Neural crest cell (in vitro differentiated cells): Measurements from ENCODE around the gene RTF1. TPM values are rescaled to one million over a fixed set of nuclear protein-coding genes. Genes with fewer than 3 reads are reported as not detected.

ENCODE experiments used
- DNase-seq: peaks from one replicate; pipeline ENCODE4 v3.0.0; 2021; ENCODE audit warnings: low read depth, mixed read lengths, low spot score
- H3K27ac Mint-ChIP-seq: one replicate; pipeline ENCODE4 v1.8.0; 2021; ENCODE audit warnings: mild to moderate bottlenecking, mixed read lengths; ENCODE audit not compliant: unreplicated experiment
- H3K27me3 Mint-ChIP-seq: 2 replicates; pipeline ENCODE4 v1.8.0; 2021; ENCODE audit warnings: low read depth, mild to moderate bottlenecking, mixed read lengths
- H3K36me3 Mint-ChIP-seq: 2 replicates; pipeline ENCODE4 v1.8.0; 2021; ENCODE audit warnings: low read depth, mild to moderate bottlenecking, mixed read lengths
- H3K4me1 Mint-ChIP-seq: 2 replicates; pipeline ENCODE4 v1.8.0; 2021; ENCODE audit warnings: mixed read lengths
- H3K4me3 Mint-ChIP-seq: one replicate; pipeline ENCODE4 v1.8.0; 2021; ENCODE audit warnings: mild to moderate bottlenecking, mixed read lengths
- H3K9me3 Mint-ChIP-seq: 2 replicates; pipeline ENCODE4 v1.8.0; 2021; ENCODE audit warnings: mixed read lengths
- CTCF ChIP-seq: fragments of 200-600 bp; sonication (generic); conservative IDR thresholded peaks from 2 replicates; pipeline ENCODE4 v1.5.0; 2021; ENCODE audit warnings: antibody characterized with exemption, mild to moderate bottlenecking
- total RNA-seq: library from RNA; stranded (reverse); gene quantifications from 2 replicates; pipeline ENCODE4 v1.2.1, GENCODE V29; 2021

The RTF1 gene
- total RNA-seq, 1 donor from 2014 or later: 66.3 TPM

GRCh38 chr15:41484937-41485625, 68.2 kb downstream of the RTF1 start:
- DNase-seq: no peak
- no peak overlapping the region for H3K4me3 Mint-ChIP-seq

GRCh38 chr15:41486286-41486685, 69.4 kb downstream of the RTF1 start:
- H3K4me1 Mint-ChIP-seq: peaks cover 9% of the 10 kb centered on the region
- no peak for TF ChIP-seq CTCF
- peaks cover 24% of the 10 kb centered on the region for H3K36me3 Mint-ChIP-seq
- no peaks in the 10 kb centered on the region for H3K9me3 Mint-ChIP-seq
- no peak overlapping the region for H3K4me3 Mint-ChIP-seq
- H3K27me3 Mint-ChIP-seq: peaks cover 6% of the 10 kb centered on the region
- H3K27ac Mint-ChIP-seq: no peak overlapping the region
- no peak for DNase-seq

More at GRCh38 chr15:41484937-41485625, 68.2 kb downstream of the RTF1 start:
- TF ChIP-seq CTCF: no peak
- H3K27ac Mint-ChIP-seq: no peak overlapping the region
- H3K27me3 Mint-ChIP-seq: no peaks in the 10 kb centered on the region
- H3K36me3 Mint-ChIP-seq: peaks cover 34% of the 10 kb centered on the region
- H3K9me3 Mint-ChIP-seq: no peaks in the 10 kb centered on the region
- peaks cover 5% of the 10 kb centered on the region for H3K4me1 Mint-ChIP-seq

GRCh38 chr15:41487381-41487780, 70.5 kb downstream of the RTF1 start:
- DNase-seq: no peak
- Mint-ChIP-seq H3K36me3 (peaks cover 14% of the 10 kb centered on the region), H3K4me1 (peaks cover 10% of the 10 kb centered on the region), H3K27me3 (peaks cover 16% of the 10 kb centered on the region), H3K27ac (no peak overlapping the region), H3K4me3 (no peak overlapping the region), H3K9me3 (no peaks in the 10 kb centered on the region)
- no peak for TF ChIP-seq CTCF

GRCh38 chr15:41487802-41488201, 70.9 kb downstream of the RTF1 start:
- H3K9me3 Mint-ChIP-seq: no peaks in the 10 kb centered on the region
- peaks cover 20% of the 10 kb centered on the region for H3K27me3 Mint-ChIP-seq
- H3K36me3 Mint-ChIP-seq: peaks cover 10% of the 10 kb centered on the region
- H3K4me1 Mint-ChIP-seq: peaks cover 14% of the 10 kb centered on the region
- no peak for TF ChIP-seq CTCF
- DNase-seq: no peak
- H3K27ac Mint-ChIP-seq: peak overlapping the region; percentile 32
- no peak overlapping the region for H3K4me3 Mint-ChIP-seq

GRCh38 chr15:41489641-41490040, 72.7 kb downstream of the RTF1 start:
- no peak for DNase-seq
- H3K27ac Mint-ChIP-seq: no peak overlapping the region
- H3K27me3 Mint-ChIP-seq: peaks cover 32% of the 10 kb centered on the region

More at GRCh38 chr15:41489641-41490040, 72.7 kb downstream of the RTF1 start:
- H3K9me3 Mint-ChIP-seq: no peaks in the 10 kb centered on the region
- H3K4me3 Mint-ChIP-seq: no peak overlapping the region
- H3K4me1 Mint-ChIP-seq: peaks cover 17% of the 10 kb centered on the region
- TF ChIP-seq CTCF: no peak
- peaks cover 6% of the 10 kb centered on the region for H3K36me3 Mint-ChIP-seq
